Measurements from ENCODE around the gene CREG2.

Gene CREG2

DNA sequence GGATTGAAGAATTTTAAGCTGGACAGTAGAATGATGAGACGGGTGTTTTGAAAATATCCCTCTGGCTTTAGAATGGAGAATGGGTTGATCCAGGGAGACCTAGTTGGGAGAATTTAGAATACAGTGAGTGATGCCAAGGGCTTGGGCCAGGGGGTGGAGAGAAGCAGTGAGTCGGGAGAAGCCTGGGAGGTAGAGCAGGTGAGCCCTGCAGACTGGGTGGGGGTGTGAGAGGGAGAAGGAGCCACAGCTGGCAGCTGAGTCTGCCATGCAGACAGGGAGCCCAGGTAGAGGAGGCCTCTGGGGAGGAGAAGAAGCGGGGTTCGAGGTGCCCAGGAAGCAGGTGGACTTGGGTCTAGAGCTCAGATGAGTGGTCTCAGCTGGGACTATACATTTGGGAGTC lies 18.2 kb downstream of the CREG2 start:
- ChIA-PET CTCF (no interaction called here), POLR2A (no interaction called here)
- TF ChIP-seq TARDBP (IDR thresholded peaks at IDR 0.05) (no peak), ARNT (IDR thresholded peaks at IDR 0.05) (no peak), NFRKB (IDR thresholded peaks at IDR 0.05) (no peak), HDGF (IDR thresholded peaks at IDR 0.05; ENCODE audit: borderline replicate concordance) (no peak), FOXA1 (IDR thresholded peaks at IDR 0.05) (no peak), FOXM1 (IDR thresholded peaks at IDR 0.05; ENCODE audit: borderline replicate concordance) (no peak), BHLHE40 (IDR thresholded peaks at IDR 0.05; ENCODE audit: borderline replicate concordance) (no peak), ELF4 (IDR thresholded peaks at IDR 0.05) (no peak), CTBP1 (IDR thresholded peaks at IDR 0.05; ENCODE audit: borderline replicate concordance) (no peak), L3MBTL2 (conservative IDR thresholded peaks at IDR 0.05) (no peak), ZNF384 (IDR thresholded peaks at IDR 0.05) (no peak)
- TF ChIP-seq, protein P1, sequence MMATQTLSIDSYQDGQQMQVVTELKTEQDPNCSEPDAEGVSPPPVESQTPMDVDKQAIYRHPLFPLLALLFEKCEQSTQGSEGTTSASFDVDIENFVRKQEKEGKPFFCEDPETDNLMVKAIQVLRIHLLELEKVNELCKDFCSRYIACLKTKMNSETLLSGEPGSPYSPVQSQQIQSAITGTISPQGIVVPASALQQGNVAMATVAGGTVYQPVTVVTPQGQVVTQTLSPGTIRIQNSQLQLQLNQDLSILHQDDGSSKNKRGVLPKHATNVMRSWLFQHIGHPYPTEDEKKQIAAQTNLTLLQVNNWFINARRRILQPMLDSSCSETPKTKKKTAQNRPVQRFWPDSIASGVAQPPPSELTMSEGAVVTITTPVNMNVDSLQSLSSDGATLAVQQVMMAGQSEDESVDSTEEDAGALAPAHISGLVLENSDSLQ (IDR thresholded peaks at IDR 0.05), result no peak
- DNase-seq (ENCODE audit: extremely low spot score), result no peak

- TF ChIP-seq ZNF384 (IDR thresholded peaks at IDR 0.05), result no peak
- ChIA-PET POLR2A (no interaction called here), CTCF (no interaction called here)
- no peak for DNase-seq (ENCODE audit: extremely low spot score)
Measured at GRCh38 chr2:101368376-101368775, 18.9 kb downstream of the CREG2 start.

DNA sequence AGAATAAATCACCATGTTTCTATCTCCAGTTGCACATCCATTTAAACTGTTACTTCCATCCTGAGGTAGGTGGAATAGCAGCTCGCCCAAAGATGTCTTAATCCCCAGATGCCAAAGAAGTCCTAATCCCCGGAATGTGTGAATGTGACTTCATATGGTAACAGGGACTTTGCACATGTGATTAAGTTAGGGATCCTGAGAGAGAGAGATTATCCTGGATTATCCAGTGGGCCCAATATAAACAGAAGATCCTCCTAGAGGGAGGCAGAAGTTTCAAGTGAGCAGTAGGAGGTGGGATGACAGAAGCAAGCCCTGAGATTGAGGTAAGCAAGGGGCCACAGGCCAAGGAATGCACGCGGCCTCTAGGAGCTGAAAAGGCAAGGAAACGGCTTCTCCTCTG lies 19.8 kb downstream of the CREG2 start:
- ChIA-PET POLR2A (no interaction called here), CTCF (interaction anchor here (0.7 kb wide), 1 partner anchor 9 kb away, joined by 3 read pairs; no protein-coding TSS in a partner anchor)
- DNase-seq (ENCODE audit: extremely low spot score), result no peak
- TF ChIP-seq SP1 (IDR thresholded peaks at IDR 0.05) (no peak), FOXA1 (IDR thresholded peaks at IDR 0.05) (no peak), TARDBP (IDR thresholded peaks at IDR 0.05) (no peak), LEF1 (IDR thresholded peaks at IDR 0.05; ENCODE audit: borderline replicate concordance) (no peak)

GRCh38 chr2:101364878-101365277 lies 22.4 kb downstream of the CREG2 start:
- ChIA-PET CTCF (interaction anchor here (1.0 kb wide), 1 partner anchor 22 kb away, joined by 4 read pairs; no protein-coding TSS in a partner anchor), POLR2A (no interaction called here)
- TF ChIP-seq CTBP1 (IDR thresholded peaks at IDR 0.05; ENCODE audit: borderline replicate concordance) (no peak), LEF1 (IDR thresholded peaks at IDR 0.05; ENCODE audit: borderline replicate concordance) (no peak), FOXK2 (IDR thresholded peaks at IDR 0.05) (no peak), L3MBTL2 (conservative IDR thresholded peaks at IDR 0.05) (no peak), ARNT (IDR thresholded peaks at IDR 0.05) (no peak), NFRKB (IDR thresholded peaks at IDR 0.05) (no peak), ELF4 (IDR thresholded peaks at IDR 0.05) (no peak), TARDBP (IDR thresholded peaks at IDR 0.05) (no peak), BHLHE40 (IDR thresholded peaks at IDR 0.05; ENCODE audit: borderline replicate concordance) (no peak), FOXM1 (IDR thresholded peaks at IDR 0.05; ENCODE audit: borderline replicate concordance) (no peak), HDGF (IDR thresholded peaks at IDR 0.05; ENCODE audit: borderline replicate concordance) (no peak), SP1 (IDR thresholded peaks at IDR 0.05) (no peak), ZNF384 (IDR thresholded peaks at IDR 0.05) (no peak), SUZ12 (IDR thresholded peaks at IDR 0.05) (no peak), FOXA1 (IDR thresholded peaks at IDR 0.05) (no peak)
- TF ChIP-seq, protein P1 (IDR thresholded peaks at IDR 0.05), result no peak
- DNase-seq (ENCODE audit: extremely low spot score), result no peak

GRCh38 chr2:101362777-101363176 lies 24.5 kb downstream of the CREG2 start:
- no peak for DNase-seq (ENCODE audit: extremely low spot score)
- ChIA-PET CTCF (interaction anchor here (0.7 to 1.9 kb wide), 4 partner anchors 9 to 23 kb away, joined by 3 to 7 read pairs (median 4); no protein-coding TSS in a partner anchor), POLR2A (interaction anchor here (0.8 to 0.9 kb wide), 2 partner anchors 12 to 13 kb away, joined by 3 read pairs; no protein-coding TSS in a partner anchor)
- TF ChIP-seq ZNF384 (IDR thresholded peaks at IDR 0.05), result no peak
- no peak for TF ChIP-seq TARDBP (IDR thresholded peaks at IDR 0.05)
- TF ChIP-seq HDGF (IDR thresholded peaks at IDR 0.05; ENCODE audit: borderline replicate concordance), result no peak
- TF ChIP-seq SP1 (IDR thresholded peaks at IDR 0.05), result no peak
- TF ChIP-seq L3MBTL2 (conservative IDR thresholded peaks at IDR 0.05), result no peak
- no peak for TF ChIP-seq FOXM1 (IDR thresholded peaks at IDR 0.05; ENCODE audit: borderline replicate concordance)
- TF ChIP-seq, protein P1 (IDR thresholded peaks at IDR 0.05), result no peak
- TF ChIP-seq NFRKB (IDR thresholded peaks at IDR 0.05), result no peak
- no peak for TF ChIP-seq FOXK2 (IDR thresholded peaks at IDR 0.05)
- no peak for TF ChIP-seq LEF1 (IDR thresholded peaks at IDR 0.05; ENCODE audit: borderline replicate concordance)
- no peak for TF ChIP-seq FOXA1 (IDR thresholded peaks at IDR 0.05)
- TF ChIP-seq ARNT (IDR thresholded peaks at IDR 0.05), result no peak
- TF ChIP-seq BHLHE40 (IDR thresholded peaks at IDR 0.05; ENCODE audit: borderline replicate concordance), result no peak
- TF ChIP-seq CTBP1 (IDR thresholded peaks at IDR 0.05; ENCODE audit: borderline replicate concordance), result no peak
- no peak for TF ChIP-seq SUZ12 (IDR thresholded peaks at IDR 0.05)
- no peak for TF ChIP-seq ELF4 (IDR thresholded peaks at IDR 0.05)

GRCh38 chr2:101362316-101362715 lies 25.0 kb downstream of the CREG2 start:
- CTCF ChIA-PET, result interaction anchor here (1.4 to 1.9 kb wide), 3 partner anchors 9 to 20 kb away, joined by 3 to 7 read pairs (median 4); no protein-coding TSS in a partner anchor
- POLR2A ChIA-PET, result interaction anchor here (0.6 to 0.9 kb wide), 3 partner anchors 12 to 54 kb away, joined by 3 read pairs; partner anchors contain the start of gene RNF149
- DNase-seq (ENCODE audit: extremely low spot score), result no peak
- TF ChIP-seq BHLHE40 (IDR thresholded peaks at IDR 0.05; ENCODE audit: borderline replicate concordance) (no peak), SUZ12 (IDR thresholded peaks at IDR 0.05) (no peak), LEF1 (IDR thresholded peaks at IDR 0.05; ENCODE audit: borderline replicate concordance) (no peak), SP1 (IDR thresholded peaks at IDR 0.05) (no peak), ZNF384 (IDR thresholded peaks at IDR 0.05) (no peak), FOXM1 (IDR thresholded peaks at IDR 0.05; ENCODE audit: borderline replicate concordance) (no peak), FOXK2 (IDR thresholded peaks at IDR 0.05) (no peak)
